Stimulated activated CD4-positive, alpha-beta T cell treated with anti-CD3 and anti-CD28 coated beads, Interleukin-1b, Interleukin-23, amount 100 ng/mL, for 24 hours (primary cell): ENCODE data around the gene ERGIC1.
A peak's percentile ranks its signal among the peaks of the same experiment; 100 is the strongest.

Experiments
- DNase-seq, 4 experiments: peaks; one replicate each; pipeline ENCODE4 v3.0.0-alpha.2; 2020; ENCODE audit warnings: low read depth in 4 of 4, low spot score in 1 of 4

The ERGIC1 gene

GRCh38 chr5:172899436-172899835 lies 65.4 kb downstream of the ERGIC1 start:
- DNase-seq, result no peak

- DNase-seq, result no peak
Measured at GRCh38 chr5:172901012-172901780, 67.1 kb downstream of the ERGIC1 start.

GRCh38 chr5:172901788-172902496 lies 67.9 kb downstream of the ERGIC1 start:
- no peak for DNase-seq

- DNase-seq, result no peak
Measured at GRCh38 chr5:172902497-172903472, 68.7 kb downstream of the ERGIC1 start.

GRCh38 chr5:172903790-172904189 lies 69.7 kb downstream of the ERGIC1 start:
- DNase-seq, result no peak

GRCh38 chr5:172904312-172904642 lies 70.2 kb downstream of the ERGIC1 start:
- no peak for DNase-seq

GRCh38 chr5:172904643-172905345 lies 70.7 kb downstream of the ERGIC1 start:
- DNase-seq, result no peak

GRCh38 chr5:172905346-172906140 lies 71.5 kb downstream of the ERGIC1 start:
- DNase-seq, result no peak

- DNase-seq, result no peak
Measured at GRCh38 chr5:172906436-172906835, 72.4 kb downstream of the ERGIC1 start.

GRCh38 chr5:172906888-172907287 lies 72.8 kb downstream of the ERGIC1 start:
- no peak for DNase-seq

- no peak for DNase-seq
Measured at GRCh38 chr5:172907657-172908056, 73.6 kb downstream of the ERGIC1 start.

- DNase-seq, result no peak
Measured at GRCh38 chr5:172908662-172909061, 74.6 kb downstream of the ERGIC1 start.

GRCh38 chr5:172909931-172910502 lies 76.0 kb downstream of the ERGIC1 start:
- no peak for DNase-seq

GRCh38 chr5:172910828-172911627 lies 77.0 kb downstream of the ERGIC1 start:
- peak in 1 of 4 experiments; percentile 9 for DNase-seq

GRCh38 chr5:172911628-172911880 lies 77.5 kb downstream of the ERGIC1 start:
- DNase-seq, result no peak

GRCh38 chr5:172911976-172912375 lies 77.9 kb downstream of the ERGIC1 start:
- DNase-seq, result no peak

GRCh38 chr5:172913117-172913850 lies 79.2 kb downstream of the ERGIC1 start:
- no peak for DNase-seq

GRCh38 chr5:172915514-172915913 lies 81.5 kb downstream of the ERGIC1 start:
- DNase-seq, result no peak
